Activated T-helper 2 cell treated with anti-CD3 and anti-CD28 coated beads, Interferon-gamma antibody, Interleukin-2, Interleukin-4, amounts not matched to agents 10 μg/mL and 5 μg/mL and 100 μg/mL, durations not matched to agents 14 hours and 24 hours and 36 hours (primary cell): ENCODE measurements around the gene HLCS. TPM values are rescaled to one million over a fixed set of nuclear protein-coding genes. Genes with fewer than 3 reads are reported as not detected.

Experiments
- DNase-seq: peaks from one replicate; pipeline ENCODE4 v3.0.0; 2021; ENCODE audit warnings: low spot score
- H3K27ac Mint-ChIP-seq: one replicate; pipeline ENCODE4 v1.8.0; 2021; ENCODE audit warnings: mixed read lengths
- H3K27me3 Mint-ChIP-seq: one replicate; pipeline ENCODE4 v1.8.0; 2021; ENCODE audit warnings: low read depth, mixed read lengths
- H3K36me3 Mint-ChIP-seq: one replicate; pipeline ENCODE4 v1.8.0; 2021; ENCODE audit warnings: low read depth, mixed read lengths
- H3K4me1 Mint-ChIP-seq: one replicate; pipeline ENCODE4 v1.8.0; 2021; ENCODE audit warnings: low read depth, mixed read lengths
- H3K4me3 Mint-ChIP-seq: one replicate; pipeline ENCODE4 v1.8.0; 2021; ENCODE audit warnings: low read depth, mild to moderate bottlenecking, moderate library complexity, mixed read lengths
- H3K9me3 Mint-ChIP-seq: one replicate; pipeline ENCODE4 v1.8.0; 2021; ENCODE audit warnings: mixed read lengths
- intact Hi-C: fragments of 100-400 bp; cut with micrococcal nuclease; formaldehyde crosslinking; loops from one replicate; pipeline ENCODE4 v1.15.1; 2023
- total RNA-seq: library from RNA; stranded (reverse); gene quantifications from 2 replicates; pipeline ENCODE4 v1.2.3, GENCODE V29; 2022

The HLCS gene
- total RNA-seq, 1 donor from 2014 or later = 17.2 TPM

- intact Hi-C loops = no loop called here
- DNase-seq = peak; percentile 14
- Mint-ChIP-seq H3K36me3 (no peaks in the 10 kb centered on the region), H3K27ac (no peak overlapping the region), H3K9me3 (no peaks in the 10 kb centered on the region), H3K27me3 (peaks cover 54% of the 10 kb centered on the region), H3K4me3 (no peak overlapping the region), H3K4me1 (peaks cover 3% of the 10 kb centered on the region)
These were observed 218.6 kb downstream of the HLCS start for GRCh38 chr21:36747815-36748383.

- no peak for DNase-seq
- H3K27ac Mint-ChIP-seq = no peak overlapping the region
- peaks cover 54% of the 10 kb centered on the region for H3K27me3 Mint-ChIP-seq
- H3K9me3 Mint-ChIP-seq = no peaks in the 10 kb centered on the region
- H3K4me1 Mint-ChIP-seq = peaks cover 3% of the 10 kb centered on the region
- peak overlapping the region; percentile 56 for H3K4me3 Mint-ChIP-seq
- H3K36me3 Mint-ChIP-seq = no peaks in the 10 kb centered on the region
- intact Hi-C loops = no loop called here
These were observed 219.2 kb downstream of the HLCS start for GRCh38 chr21:36747041-36747814.

GRCh38 chr21:36745459-36745858 lies 221.0 kb downstream of the HLCS start:
- H3K36me3 Mint-ChIP-seq = no peaks in the 10 kb centered on the region
- no peak for DNase-seq
- H3K9me3 Mint-ChIP-seq = no peaks in the 10 kb centered on the region
- H3K27me3 Mint-ChIP-seq = peaks cover 52% of the 10 kb centered on the region
- intact Hi-C loops = no loop called here
- no peak overlapping the region for H3K4me3 Mint-ChIP-seq
- H3K27ac Mint-ChIP-seq = no peak overlapping the region
- H3K4me1 Mint-ChIP-seq = peaks cover 3% of the 10 kb centered on the region

- Mint-ChIP-seq H3K36me3 (no peaks in the 10 kb centered on the region), H3K4me1 (peaks cover 3% of the 10 kb centered on the region), H3K9me3 (no peaks in the 10 kb centered on the region), H3K27ac (no peak overlapping the region), H3K4me3 (no peak overlapping the region), H3K27me3 (peaks cover 51% of the 10 kb centered on the region)
- intact Hi-C loops = no loop called here
- no peak for DNase-seq
These were observed 221.8 kb downstream of the HLCS start for GRCh38 chr21:36744560-36745231.

GRCh38 chr21:36744190-36744559 lies 222.3 kb downstream of the HLCS start:
- no peak overlapping the region for H3K4me3 Mint-ChIP-seq
- peaks cover 3% of the 10 kb centered on the region for H3K4me1 Mint-ChIP-seq
- no peak for DNase-seq
- intact Hi-C loops = no loop called here
- no peaks in the 10 kb centered on the region for H3K36me3 Mint-ChIP-seq
- H3K27ac Mint-ChIP-seq = no peak overlapping the region
- H3K27me3 Mint-ChIP-seq = peaks cover 47% of the 10 kb centered on the region
- H3K9me3 Mint-ChIP-seq = no peaks in the 10 kb centered on the region

- no peak for DNase-seq
- Mint-ChIP-seq H3K27ac (no peak overlapping the region), H3K9me3 (no peaks in the 10 kb centered on the region), H3K4me3 (no peak overlapping the region), H3K27me3 (peaks cover 43% of the 10 kb centered on the region), H3K36me3 (no peaks in the 10 kb centered on the region), H3K4me1 (peaks cover 3% of the 10 kb centered on the region)
- intact Hi-C loops = no loop called here
These were observed 223.0 kb downstream of the HLCS start for GRCh38 chr21:36743446-36743845.

GRCh38 chr21:36743008-36743407 lies 223.5 kb downstream of the HLCS start:
- intact Hi-C loops = no loop called here

GRCh38 chr21:36741506-36741905 lies 225.0 kb downstream of the HLCS start:
- DNase-seq = no peak
- peaks cover 33% of the 10 kb centered on the region for H3K27me3 Mint-ChIP-seq
- H3K4me3 Mint-ChIP-seq = no peak overlapping the region
- no peaks in the 10 kb centered on the region for H3K36me3 Mint-ChIP-seq
- H3K4me1 Mint-ChIP-seq = no peaks in the 10 kb centered on the region
- H3K9me3 Mint-ChIP-seq = no peaks in the 10 kb centered on the region
- intact Hi-C loops = no loop called here
- no peak overlapping the region for H3K27ac Mint-ChIP-seq

More at GRCh38 chr21:36743008-36743407, 223.5 kb downstream of the HLCS start:
- Mint-ChIP-seq H3K36me3 (no peaks in the 10 kb centered on the region), H3K4me3 (no peak overlapping the region), H3K27me3 (peaks cover 41% of the 10 kb centered on the region), H3K27ac (no peak overlapping the region), H3K9me3 (no peaks in the 10 kb centered on the region), H3K4me1 (peaks cover 3% of the 10 kb centered on the region)
- no peak for DNase-seq

- H3K4me1 Mint-ChIP-seq = no peaks in the 10 kb centered on the region
- no peak overlapping the region for H3K4me3 Mint-ChIP-seq
- H3K27me3 Mint-ChIP-seq = peaks cover 15% of the 10 kb centered on the region
- no peak overlapping the region for H3K27ac Mint-ChIP-seq
- DNase-seq = no peak
- H3K36me3 Mint-ChIP-seq = no peaks in the 10 kb centered on the region
- intact Hi-C loops = no loop called here
- no peaks in the 10 kb centered on the region for H3K9me3 Mint-ChIP-seq
These were observed 227.9 kb downstream of the HLCS start for GRCh38 chr21:36738489-36739126.

- no peaks in the 10 kb centered on the region for H3K4me1 Mint-ChIP-seq
These were observed 230.6 kb downstream of the HLCS start for GRCh38 chr21:36735724-36736320.

GRCh38 chr21:36735201-36735515 lies 231.3 kb downstream of the HLCS start:
- no peak for DNase-seq
- Mint-ChIP-seq H3K36me3 (no peaks in the 10 kb centered on the region), H3K4me1 (no peaks in the 10 kb centered on the region), H3K4me3 (no peak overlapping the region), H3K9me3 (no peaks in the 10 kb centered on the region), H3K27me3 (peaks cover 8% of the 10 kb centered on the region), H3K27ac (no peak overlapping the region)
- intact Hi-C loops = no loop called here

More at GRCh38 chr21:36735724-36736320, 230.6 kb downstream of the HLCS start:
- no peak for DNase-seq
- H3K36me3 Mint-ChIP-seq = no peaks in the 10 kb centered on the region
- intact Hi-C loops = no loop called here
- H3K27ac Mint-ChIP-seq = no peak overlapping the region
- no peak overlapping the region for H3K4me3 Mint-ChIP-seq
- H3K27me3 Mint-ChIP-seq = peaks cover 11% of the 10 kb centered on the region
- no peaks in the 10 kb centered on the region for H3K9me3 Mint-ChIP-seq

- no peaks in the 10 kb centered on the region for H3K36me3 Mint-ChIP-seq
- H3K9me3 Mint-ChIP-seq = no peaks in the 10 kb centered on the region
- no peaks in the 10 kb centered on the region for H3K4me1 Mint-ChIP-seq
- H3K27ac Mint-ChIP-seq = no peak overlapping the region
- no peak overlapping the region for H3K4me3 Mint-ChIP-seq
- DNase-seq = no peak
- H3K27me3 Mint-ChIP-seq = peaks cover 3% of the 10 kb centered on the region
- intact Hi-C loops = no loop called here
These were observed 231.9 kb downstream of the HLCS start for GRCh38 chr21:36734367-36735200.
